ENCODE results near the gene MRGPRD. TPM values are rescaled to one million over a fixed set of nuclear protein-coding genes. Genes with fewer than 3 reads are reported as not detected.
A peak's percentile ranks its signal among the peaks of the same experiment; 100 is the strongest.

The MRGPRD gene
- total RNA-seq, 4 donors from 2014 or later: not detected

- peak; percentile 20 to 34 for DNase-seq
- no peak overlapping the region for H3K27ac ChIP-seq
- no peaks in the 10 kb centered on the region for H3K9me3 ChIP-seq
- WGBS, 2 donors: 31 to 38% methylated on average over 13 to 27 of the region's 30 CpGs
- no peaks in the 10 kb centered on the region for H3K36me3 ChIP-seq
- no peak overlapping the region for H3K4me3 ChIP-seq (replicated peaks in 1 of 3)
- H3K4me1 ChIP-seq: peaks cover 5 to 9% of the 10 kb centered on the region in 2 donors
- no peaks in the 10 kb centered on the region for H3K27me3 ChIP-seq
- intact Hi-C loops (cut with DNase I): no loop called here
- no peak for TF ChIP-seq CTCF (IDR thresholded peaks at IDR 0.05)
- TF ChIP-seq POLR2A (IDR thresholded peaks at IDR 0.05): no peak
Observed at GRCh38 chr11:68954836-68955606, 25.8 kb downstream of the MRGPRD start.

- intact Hi-C loops (cut with DNase I): no loop called here
- Histone ChIP-seq H3K27me3 (no peaks in the 10 kb centered on the region), H3K4me3 (replicated peaks in 1 of 3) (no peak overlapping the region), H3K9me3 (no peaks in the 10 kb centered on the region), H3K36me3 (no peaks in the 10 kb centered on the region), H3K4me1 (peaks cover 5 to 9% of the 10 kb centered on the region in 2 donors), H3K27ac (no peak overlapping the region)
- no peak for DNase-seq
- no peak for TF ChIP-seq CTCF (IDR thresholded peaks at IDR 0.05)
- no peak for TF ChIP-seq POLR2A (IDR thresholded peaks at IDR 0.05)
- 75 to 92% methylated on average over 3 to 9 of the region's 9 CpGs for WGBS, 2 donors
Observed at GRCh38 chr11:68950762-68951161, 30.0 kb downstream of the MRGPRD start.

GRCh38 chr11:68950270-68950669 is 30.5 kb downstream of the MRGPRD start:
- H3K4me3 ChIP-seq (replicated peaks in 1 of 3): no peak overlapping the region
- WGBS, 2 donors: 73 to 78% methylated on average over 5 of the region's 5 CpGs
- no peaks in the 10 kb centered on the region for H3K9me3 ChIP-seq
- intact Hi-C loops (cut with DNase I): no loop called here
- H3K4me1 ChIP-seq: peaks cover 5 to 6% of the 10 kb centered on the region in 2 donors
- no peaks in the 10 kb centered on the region for H3K36me3 ChIP-seq
- H3K27me3 ChIP-seq: no peaks in the 10 kb centered on the region
- TF ChIP-seq POLR2A (IDR thresholded peaks at IDR 0.05) (no peak), CTCF (IDR thresholded peaks at IDR 0.05) (no peak)
- no peak overlapping the region for H3K27ac ChIP-seq
- DNase-seq: no peak

GRCh38 chr11:68948935-68949334 is 31.9 kb downstream of the MRGPRD start:
- Histone ChIP-seq H3K4me1 (no peaks in the 10 kb centered on the region), H3K9me3 (no peaks in the 10 kb centered on the region), H3K4me3 (replicated peaks in 1 of 3) (no peak overlapping the region), H3K27ac (no peak overlapping the region), H3K36me3 (no peaks in the 10 kb centered on the region), H3K27me3 (no peaks in the 10 kb centered on the region)
- 93% methylated on average over 17 of the region's 17 CpGs for WGBS, 2 donors
- intact Hi-C loops (cut with DNase I): no loop called here
- TF ChIP-seq POLR2A (IDR thresholded peaks at IDR 0.05): no peak
- TF ChIP-seq CTCF (IDR thresholded peaks at IDR 0.05): no peak
- DNase-seq: no peak

- TF ChIP-seq POLR2A (IDR thresholded peaks at IDR 0.05) (no peak), CTCF (IDR thresholded peaks at IDR 0.05) (no peak)
- Histone ChIP-seq H3K36me3 (no peaks in the 10 kb centered on the region), H3K27me3 (no peaks in the 10 kb centered on the region), H3K4me1 (no peaks in the 10 kb centered on the region), H3K27ac (no peak overlapping the region), H3K9me3 (no peaks in the 10 kb centered on the region), H3K4me3 (replicated peaks in 1 of 3) (no peak overlapping the region)
- 75 to 77% methylated on average over 2 of the region's 2 CpGs for WGBS, 2 donors
- intact Hi-C loops (cut with DNase I): no loop called here
- no peak for DNase-seq
Observed at GRCh38 chr11:68948496-68948895, 32.3 kb downstream of the MRGPRD start.

Data from thyroid gland (tissue), 4 donors.